OCI-LY1 (cell line): ENCODE measurements around the gene CCDC87.

Source experiments
- H2AFZ ChIP-seq: fragments of 200-600 bp; sonication (generic), shearing (Covaris generic); 2 replicates; pipeline ENCODE4 v1.6.0; 2014; ENCODE audit warnings: antibody characterized with exemption, mild to moderate bottlenecking, low read length
- H3F3A ChIP-seq: fragments of 200-600 bp; sonication (generic), shearing (Covaris generic); 2 replicates; pipeline ENCODE4 v1.6.0; 2014; ENCODE audit warnings: mild to moderate bottlenecking, antibody characterized with exemption, low read length, moderate library complexity; ENCODE audit not compliant: insufficient read depth
- H3K27ac ChIP-seq: fragments of 200-600 bp; sonication (generic); 2 replicates; pipeline ENCODE4 v1.5.1; 2014; ENCODE audit warnings: low read length, mixed run types, mild to moderate bottlenecking, low read depth; ENCODE audit not compliant: poor library complexity, severe bottlenecking
- H3K27me3 ChIP-seq: fragments of 200-600 bp; sonication (generic); 2 replicates; pipeline ENCODE4 v1.6.0; 2014; ENCODE audit warnings: antibody characterized with exemption, mild to moderate bottlenecking, low read length, moderate library complexity; ENCODE audit not compliant: insufficient read depth
- H3K36me3 ChIP-seq: fragments of 200-600 bp; sonication (generic); 2 replicates; pipeline ENCODE4 v1.6.1; 2014; ENCODE audit warnings: mild to moderate bottlenecking, antibody characterized with exemption, low read length, moderate library complexity, mixed read lengths; ENCODE audit not compliant: insufficient read depth
- H3K4me1 ChIP-seq: fragments of 200-600 bp; sonication (generic); 2 replicates; pipeline ENCODE4 v1.5.1; 2014; ENCODE audit warnings: mild to moderate bottlenecking, low read length, moderate library complexity; ENCODE audit not compliant: insufficient read depth, severe bottlenecking
- H3K4me2 ChIP-seq: fragments of 200-600 bp; sonication (generic), shearing (Covaris generic); 2 replicates; pipeline ENCODE4 v1.6.1; 2014; ENCODE audit warnings: low read length
- H3K4me3 ChIP-seq: fragments of 200-600 bp; sonication (generic); 2 replicates; pipeline ENCODE4 v1.5.1; 2014; ENCODE audit warnings: low read length, low read depth, mild to moderate bottlenecking, mixed read lengths; ENCODE audit not compliant: poor library complexity, severe bottlenecking
- H3K79me2 ChIP-seq: fragments of 200-600 bp; shearing (Covaris generic); 2 replicates; pipeline ENCODE4 v1.6.1; 2016; ENCODE audit warnings: mixed run types, low read length, mixed read lengths; ENCODE audit not compliant: insufficient read depth
- H3K9ac ChIP-seq: fragments of 200-600 bp; sonication (generic), shearing (Covaris generic); 2 replicates; pipeline ENCODE4 v1.6.1; 2014; ENCODE audit warnings: mild to moderate bottlenecking, low read length, mixed read lengths
- H3K9me2 ChIP-seq: fragments of 200-600 bp; sonication (generic), shearing (Covaris generic); 2 replicates; pipeline ENCODE4 v1.6.1; 2014; ENCODE audit warnings: low read depth, mild to moderate bottlenecking, low read length, mixed read lengths
- H3K9me3 ChIP-seq: fragments of 200-600 bp; shearing (Covaris generic); 2 replicates; pipeline ENCODE4 v1.6.1; 2014; ENCODE audit warnings: low read length, mixed read lengths
- H4K20me1 ChIP-seq: fragments of 200-600 bp; sonication (generic), shearing (Covaris generic); 2 replicates; pipeline ENCODE4 v1.6.0; 2016; ENCODE audit warnings: mild to moderate bottlenecking, low read length; ENCODE audit not compliant: insufficient read depth
- EZH2 ChIP-seq: fragments of 200-600 bp; sonication (generic), shearing (Covaris generic); IDR thresholded peaks from 2 replicates; pipeline ENCODE4 v1.8.0; 2017; ENCODE audit warnings: borderline replicate concordance, mixed run types, mild to moderate bottlenecking, antibody characterized with exemption, low read length, moderate library complexity, mixed read lengths
- TF ChIP-seq, protein P1 (sequence below): fragments of 200-600 bp; sonication (generic), shearing (Covaris generic); IDR thresholded peaks from 2 replicates; pipeline ENCODE4 v1.5.1; 2017; ENCODE audit warnings: mild to moderate bottlenecking, antibody characterized with exemption, low read length, moderate library complexity, mixed read lengths

Gene CCDC87

DNA sequence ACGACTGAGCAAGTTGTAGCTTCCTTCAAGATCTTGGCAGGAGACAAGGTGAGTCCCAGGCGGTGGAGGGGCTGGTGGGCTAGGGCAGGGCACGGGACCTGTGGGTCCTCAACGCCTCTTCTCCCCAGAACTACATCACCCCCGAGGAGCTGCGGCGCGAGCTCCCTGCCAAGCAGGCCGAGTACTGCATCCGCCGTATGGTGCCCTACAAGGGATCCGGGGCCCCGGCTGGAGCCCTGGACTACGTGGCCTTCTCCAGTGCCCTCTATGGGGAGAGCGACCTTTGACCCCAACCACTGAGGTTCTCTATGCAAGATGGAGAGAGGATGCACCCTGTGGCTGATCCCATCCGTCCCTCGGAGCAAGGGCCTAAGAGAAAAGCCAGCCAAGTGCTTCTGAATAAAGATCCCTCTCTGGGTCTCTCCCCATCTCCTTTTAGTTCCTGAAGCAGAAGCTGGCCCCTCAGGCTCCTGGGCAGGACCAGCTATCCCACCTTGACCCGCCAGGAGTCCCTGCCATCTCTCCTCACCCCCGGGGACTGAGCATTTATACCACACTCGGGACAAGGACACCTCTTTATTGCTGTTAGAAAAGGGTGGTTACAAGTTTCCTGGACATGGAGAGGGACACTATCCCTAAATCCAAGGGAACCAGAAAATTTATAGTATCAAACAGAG lies 29.8 kb downstream of the CCDC87 start:
- no peaks in the 10 kb centered on the region for H3K36me3 ChIP-seq
- no peaks in the 10 kb centered on the region for H3K79me2 ChIP-seq
- H3F3A ChIP-seq = no peaks in the 10 kb centered on the region
- no peak overlapping the region for H3K4me2 ChIP-seq
- H3K4me3 ChIP-seq = no peak overlapping the region
- H2AFZ ChIP-seq = no peak overlapping the region
- no peak overlapping the region for H3K27ac ChIP-seq
- no peaks in the 10 kb centered on the region for H3K9me2 ChIP-seq
- no peak overlapping the region for H3K9ac ChIP-seq
- H4K20me1 ChIP-seq = no peaks in the 10 kb centered on the region
- peaks cover 7% of the 10 kb centered on the region; the same call in 1 of the 2 replicates for H3K27me3 ChIP-seq
- TF ChIP-seq, protein P1, sequence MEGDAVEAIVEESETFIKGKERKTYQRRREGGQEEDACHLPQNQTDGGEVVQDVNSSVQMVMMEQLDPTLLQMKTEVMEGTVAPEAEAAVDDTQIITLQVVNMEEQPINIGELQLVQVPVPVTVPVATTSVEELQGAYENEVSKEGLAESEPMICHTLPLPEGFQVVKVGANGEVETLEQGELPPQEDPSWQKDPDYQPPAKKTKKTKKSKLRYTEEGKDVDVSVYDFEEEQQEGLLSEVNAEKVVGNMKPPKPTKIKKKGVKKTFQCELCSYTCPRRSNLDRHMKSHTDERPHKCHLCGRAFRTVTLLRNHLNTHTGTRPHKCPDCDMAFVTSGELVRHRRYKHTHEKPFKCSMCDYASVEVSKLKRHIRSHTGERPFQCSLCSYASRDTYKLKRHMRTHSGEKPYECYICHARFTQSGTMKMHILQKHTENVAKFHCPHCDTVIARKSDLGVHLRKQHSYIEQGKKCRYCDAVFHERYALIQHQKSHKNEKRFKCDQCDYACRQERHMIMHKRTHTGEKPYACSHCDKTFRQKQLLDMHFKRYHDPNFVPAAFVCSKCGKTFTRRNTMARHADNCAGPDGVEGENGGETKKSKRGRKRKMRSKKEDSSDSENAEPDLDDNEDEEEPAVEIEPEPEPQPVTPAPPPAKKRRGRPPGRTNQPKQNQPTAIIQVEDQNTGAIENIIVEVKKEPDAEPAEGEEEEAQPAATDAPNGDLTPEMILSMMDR = no peak
- TF ChIP-seq EZH2 = no peak
- H3K9me3 ChIP-seq = no peaks in the 10 kb centered on the region
- H3K4me1 ChIP-seq = peaks cover 3% of the 10 kb centered on the region

DNA sequence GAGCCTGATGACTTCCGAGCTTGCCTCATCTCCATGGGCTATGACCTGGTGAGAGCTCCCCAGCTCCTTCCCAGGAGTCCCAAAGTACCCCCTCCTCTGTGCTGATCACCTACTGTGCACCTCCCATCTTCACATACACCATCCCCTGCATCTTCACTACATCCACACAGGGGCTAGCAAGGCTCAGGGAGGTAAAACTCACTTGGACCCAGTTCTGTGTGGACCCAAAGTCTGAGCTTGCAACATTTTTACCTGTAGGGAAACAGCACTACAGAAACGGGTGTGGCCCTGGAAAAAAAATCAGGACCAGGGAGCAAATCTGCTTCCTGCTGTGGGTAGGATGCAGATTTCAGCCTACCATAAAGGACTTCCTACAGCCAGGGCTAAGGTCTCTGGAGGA lies 30.6 kb downstream of the CCDC87 start:
- Histone ChIP-seq H3K36me3 (no peaks in the 10 kb centered on the region), H3K4me1 (no peaks in the 10 kb centered on the region)
- TF ChIP-seq, protein P1 = no peak
- TF ChIP-seq EZH2 = no peak

GRCh38 chr11:66561975-66562248 lies 31.0 kb downstream of the CCDC87 start:
- Histone ChIP-seq H3K9me3 (no peaks in the 10 kb centered on the region), H3K9me2 (no peaks in the 10 kb centered on the region), H3K27me3 (peaks cover 4% of the 10 kb centered on the region; the same call in 1 of the 2 replicates), H4K20me1 (no peaks in the 10 kb centered on the region), H2AFZ (no peak overlapping the region), H3K36me3 (no peaks in the 10 kb centered on the region), H3K79me2 (no peaks in the 10 kb centered on the region), H3K4me2 (no peak overlapping the region), H3K27ac (no peak overlapping the region), H3K4me1 (no peaks in the 10 kb centered on the region), H3K4me3 (no peak overlapping the region), H3F3A (no peaks in the 10 kb centered on the region), H3K9ac (no peak overlapping the region)
- TF ChIP-seq, protein P1 = no peak
- no peak for TF ChIP-seq EZH2

More for the DNA sequence above, 30.6 kb downstream of the CCDC87 start:
- Histone ChIP-seq H2AFZ (no peak overlapping the region), H3K27me3 (peaks cover 7% of the 10 kb centered on the region; the same call in 1 of the 2 replicates), H3K4me2 (no peak overlapping the region), H3K9me2 (no peaks in the 10 kb centered on the region), H3K27ac (no peak overlapping the region), H4K20me1 (no peaks in the 10 kb centered on the region), H3K9me3 (no peaks in the 10 kb centered on the region), H3K79me2 (no peaks in the 10 kb centered on the region), H3K9ac (no peak overlapping the region), H3K4me3 (no peak overlapping the region), H3F3A (no peaks in the 10 kb centered on the region)
